ENCODE data around the gene IFNA13. TPM values are rescaled to one million over a fixed set of nuclear protein-coding genes. Genes with fewer than 3 reads are reported as not detected.

The IFNA13 gene
- total RNA-seq, 3 donors from 2014 or later: not detected

- Histone ChIP-seq H3K4me3 (no peak overlapping the region), H3K9me3 (no peaks in the 10 kb centered on the region), H3K36me3 (ENCODE audit: low read depth) (no peaks in the 10 kb centered on the region), H3K4me1 (ENCODE audit: low read depth) (no peaks in the 10 kb centered on the region)
- intact Hi-C loops (cut with DNase I, micrococcal nuclease): loop anchor here in 1 of 2 donors (5.0 kb wide), 1 partner anchor 74 kb away; no protein-coding TSS in a partner anchor
- DNase-seq (peak in 1 of 3 donors; percentile 71), ATAC-seq (peak; percentile 81)
- TF ChIP-seq CTCF (IDR thresholded peaks at IDR 0.05): peak; percentile 23
These were observed 49.6 kb downstream of the IFNA13 start for GRCh38 chr9:21317956-21318923.

Other genes starting within 250 kb of the IFNA13 start
- not detected for gene IFNW1, start 226.2 kb downstream of the IFNA13 start, total RNA-seq
- not detected for gene IFNA21, start 201.4 kb downstream of the IFNA13 start, total RNA-seq
- gene IFNA4, start 180.5 kb downstream of the IFNA13 start, total RNA-seq: not detected
- gene IFNA7, start 165.9 kb downstream of the IFNA13 start, total RNA-seq: not detected
- not detected for gene IFNA10, start 160.9 kb downstream of the IFNA13 start, total RNA-seq
- not detected for gene IFNA16, start 150.7 kb downstream of the IFNA13 start, total RNA-seq
- gene IFNA17, start 139.8 kb downstream of the IFNA13 start, total RNA-seq: not detected
- gene IFNA14, start 128.1 kb downstream of the IFNA13 start, total RNA-seq: not detected
- under 1 TPM in 1 of 3 donors, not detected in 2; 0.41 TPM for gene IFNA5, start 62.7 kb downstream of the IFNA13 start, total RNA-seq
- 10 to 100 TPM; 21.8 to 23.9 (median 23.4) TPM for gene KLHL9, start 32.7 kb downstream of the IFNA13 start, total RNA-seq
- not detected for gene IFNA6, start 17.2 kb downstream of the IFNA13 start, total RNA-seq
- gene IFNA2, start 17.3 kb upstream of the IFNA13 start, total RNA-seq: not detected
- gene IFNA8, start 41.1 kb upstream of the IFNA13 start, total RNA-seq: not detected
- gene IFNA1, start 72.4 kb upstream of the IFNA13 start, total RNA-seq: not detected
- not detected for gene IFNE, start 114.3 kb upstream of the IFNA13 start, total RNA-seq

Measured in mucosa of descending colon (tissue), 3 donors.